HG03378 (cell line): ENCODE measurements around the gene CABLES1.
"Not testable (repeated sequence)": the region's sequence is repeated elsewhere in the genome, so short reads cannot be mapped to it uniquely, and the experiment has no call there.

ENCODE experiments used
- ATAC-seq: cut with Tn5 transposase; IDR thresholded peaks from one replicate; pipeline ENCODE4 v1.9.1; 2021; ENCODE audit warnings: mild to moderate bottlenecking, moderate library complexity; ENCODE audit not compliant: unreplicated experiment

The CABLES1 gene

DNA sequence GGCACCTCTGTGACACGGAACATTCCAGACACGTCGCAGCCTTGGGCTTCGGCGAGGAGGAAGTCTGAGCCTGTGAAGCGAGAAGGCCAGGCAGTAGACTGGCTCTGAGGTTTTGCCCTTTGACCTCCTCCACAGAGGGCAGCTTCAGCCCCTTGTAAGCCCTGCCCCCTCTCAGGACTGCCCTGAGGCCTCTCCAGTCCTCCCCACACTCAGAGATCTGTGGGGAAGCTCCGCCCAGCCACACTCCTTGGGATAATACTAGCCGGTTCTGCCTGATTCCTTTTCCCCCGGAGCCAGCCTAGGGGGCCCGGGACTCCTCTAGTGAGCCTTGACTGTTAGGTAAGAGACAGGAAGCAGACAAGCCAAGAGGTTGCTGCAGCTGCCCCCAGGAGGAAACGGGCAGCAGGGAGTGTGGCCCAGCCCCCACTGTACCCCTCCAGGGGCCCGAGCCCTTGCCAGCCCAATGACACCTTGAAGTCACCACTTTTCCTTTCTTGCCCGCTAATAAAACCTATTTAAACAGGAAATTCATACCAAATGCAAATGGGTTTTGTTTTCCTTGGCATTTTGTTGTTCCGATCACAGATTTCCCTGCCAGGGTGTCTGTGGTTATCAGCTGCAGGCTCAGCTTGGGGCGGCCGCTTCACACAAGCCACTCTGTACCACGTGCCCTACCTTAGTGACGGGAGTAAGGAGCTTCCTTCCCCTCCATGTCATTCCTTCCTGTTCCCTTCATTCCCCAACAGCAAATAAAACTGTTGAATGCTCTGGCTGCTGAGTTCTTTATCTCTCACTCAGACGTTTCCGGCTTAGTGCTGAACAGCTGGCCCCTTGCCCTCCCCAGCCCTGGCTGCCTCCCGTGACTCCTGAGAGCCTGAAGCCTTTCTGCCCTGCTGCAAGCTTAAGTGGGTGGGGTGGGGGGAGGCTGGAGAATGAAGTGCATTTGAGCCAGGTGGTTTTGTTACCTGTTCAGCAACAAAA, 124.7 kb downstream of the CABLES1 start:
- peak; percentile 67 for ATAC-seq

GRCh38 chr18:23260926-23261590, 125.8 kb downstream of the CABLES1 start:
- no peak for ATAC-seq

GRCh38 chr18:23263551-23264235, 128.4 kb downstream of the CABLES1 start:
- ATAC-seq: no peak

DNA sequence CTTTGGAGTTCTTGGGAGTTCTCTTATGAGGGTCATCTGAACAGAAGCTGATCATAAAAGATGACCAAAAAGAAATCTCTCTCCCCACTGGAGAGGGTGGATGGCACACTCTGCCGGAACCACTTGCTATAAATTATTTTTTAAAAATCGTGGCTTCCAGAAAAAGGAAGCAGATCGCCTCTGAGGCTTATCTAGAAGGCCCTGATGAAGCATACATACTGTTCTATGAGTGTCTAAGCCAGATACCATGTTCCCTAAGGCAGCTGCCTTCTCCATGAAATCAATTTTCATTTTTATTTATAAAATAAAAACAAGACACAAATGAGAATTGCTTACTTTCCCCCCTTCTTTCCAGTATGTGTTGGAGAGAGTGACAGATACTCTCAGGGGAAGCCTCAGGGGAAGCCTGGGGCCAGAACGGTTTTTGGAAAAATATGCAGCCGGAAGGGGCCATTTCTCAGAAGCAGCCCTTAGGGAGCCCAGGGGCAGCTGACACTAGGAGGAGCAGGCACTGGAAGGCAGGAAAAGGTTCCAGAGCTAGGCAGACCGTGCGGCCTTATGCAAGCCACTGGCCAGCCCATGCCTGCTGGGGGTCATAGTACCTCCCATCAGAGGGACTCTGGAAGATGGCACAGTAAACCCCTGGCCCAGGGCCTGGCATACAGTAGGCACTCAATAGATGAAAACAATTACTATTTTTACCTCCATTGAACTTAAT, 130.6 kb downstream of the CABLES1 start:
- ATAC-seq: no peak

- ATAC-seq: peak; percentile 59
These were observed 131.6 kb downstream of the CABLES1 start for GRCh38 chr18:23266717-23267446.

DNA sequence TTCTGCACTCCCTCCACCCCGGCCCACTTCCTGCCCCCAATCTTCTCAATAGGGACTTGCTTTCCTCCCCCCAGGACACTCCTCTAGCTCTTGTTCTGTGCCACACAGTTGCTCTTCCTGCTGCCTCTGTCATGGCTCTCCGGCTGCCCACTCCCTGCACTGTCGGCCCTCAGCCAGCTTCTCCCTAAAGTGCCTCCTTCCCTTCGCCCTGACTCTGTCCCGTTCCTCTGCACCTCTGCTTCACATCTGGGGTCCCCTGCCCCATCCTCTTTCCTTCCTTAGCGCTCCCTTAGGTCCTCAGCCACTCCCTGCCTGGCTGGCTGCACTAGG, 132.1 kb downstream of the CABLES1 start:
- no peak for ATAC-seq

GRCh38 chr18:23268641-23269040, 133.4 kb downstream of the CABLES1 start:
- ATAC-seq: no peak

GRCh38 chr18:23269068-23269467, 133.8 kb downstream of the CABLES1 start:
- ATAC-seq: not testable (repeated sequence)

DNA sequence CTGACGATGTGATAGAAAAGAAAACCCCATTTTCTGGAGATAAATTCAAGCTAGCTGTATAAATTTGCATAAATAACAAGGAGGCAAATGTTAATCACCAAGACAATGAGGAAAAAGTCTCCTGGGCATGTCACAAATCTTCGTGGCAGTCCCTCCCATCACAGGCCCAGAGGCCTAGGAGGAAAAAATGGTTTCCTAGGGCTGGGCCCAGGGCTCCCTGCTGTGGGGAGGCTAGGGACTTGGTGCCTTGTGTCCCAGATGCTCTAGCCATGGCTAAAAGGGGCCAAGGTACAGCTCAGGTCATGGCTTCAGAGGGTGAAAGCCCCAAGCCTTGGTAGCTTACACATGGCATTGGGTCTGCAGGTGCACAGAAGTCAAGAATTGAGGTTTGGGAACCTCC, 134.6 kb downstream of the CABLES1 start:
- ATAC-seq: no peak

GRCh38 chr18:23270986-23271680, 135.8 kb downstream of the CABLES1 start:
- no peak for ATAC-seq

- ATAC-seq: no peak
These were observed 137.4 kb downstream of the CABLES1 start for GRCh38 chr18:23272498-23273232.

DNA sequence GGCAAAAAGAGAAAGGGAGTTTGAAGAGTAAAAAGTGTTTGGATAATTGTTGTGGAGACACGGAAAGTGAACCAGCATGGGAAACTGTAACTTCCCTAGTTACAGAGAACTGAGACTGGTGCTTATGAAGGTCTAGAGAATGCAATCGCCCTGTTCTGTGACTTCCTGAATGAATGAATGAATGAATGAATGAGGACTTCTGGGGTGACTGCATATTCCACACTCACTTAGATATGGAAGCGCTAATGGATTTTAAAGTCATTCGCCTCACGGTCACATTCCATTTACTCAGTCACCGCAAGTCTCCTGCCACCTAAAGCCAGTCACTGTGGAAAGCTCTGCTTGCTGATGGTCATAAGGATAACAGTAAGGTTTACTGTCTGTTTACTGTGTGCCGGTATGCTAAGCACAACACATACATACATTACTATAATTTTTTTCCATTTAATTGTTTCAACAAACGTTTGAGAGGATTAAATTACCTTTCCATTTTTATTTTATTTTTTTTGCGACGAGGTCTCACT, 138.2 kb downstream of the CABLES1 start:
- no peak for ATAC-seq

DNA sequence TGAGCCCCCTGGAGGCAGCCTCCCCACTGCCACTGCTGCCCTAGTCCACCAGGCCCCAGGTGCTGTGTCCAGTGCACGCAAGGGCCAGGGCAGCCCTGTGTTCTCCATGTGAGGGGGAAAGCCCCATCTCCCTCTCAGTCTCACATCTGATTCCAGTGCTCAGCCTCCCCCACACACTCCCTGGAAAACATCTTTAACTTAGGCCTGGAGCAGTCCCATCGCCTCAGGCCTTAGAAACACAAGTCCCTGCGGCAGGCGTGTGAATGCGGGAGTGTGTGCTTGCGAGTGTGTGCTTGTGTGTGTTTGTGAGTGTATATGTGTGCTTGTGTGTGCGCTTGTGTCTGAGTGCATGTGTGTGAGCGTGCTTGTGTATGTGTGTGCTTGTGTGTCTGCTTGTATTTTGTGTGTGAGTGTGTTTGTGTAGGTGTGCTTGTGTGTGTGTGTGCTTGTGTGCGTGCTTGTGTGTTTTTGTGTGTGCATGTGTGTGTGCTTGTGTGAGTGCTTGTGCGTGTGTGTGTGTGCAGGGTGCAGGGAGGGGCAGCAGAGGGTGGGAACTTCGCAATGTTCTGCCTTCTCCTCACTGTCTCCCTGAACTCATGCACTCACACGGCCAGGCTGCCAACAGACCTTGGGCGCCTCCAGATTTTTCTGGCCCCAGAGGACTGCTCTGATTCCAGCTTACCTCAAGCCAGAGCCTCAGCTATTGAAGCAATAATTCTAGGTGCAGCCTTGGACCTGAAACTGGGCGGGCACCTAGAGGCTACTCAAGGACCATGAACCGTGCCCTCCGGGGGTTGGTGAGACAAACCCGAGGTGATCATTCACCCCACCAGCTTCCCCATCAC, 139.6 kb downstream of the CABLES1 start:
- ATAC-seq: no peak

DNA sequence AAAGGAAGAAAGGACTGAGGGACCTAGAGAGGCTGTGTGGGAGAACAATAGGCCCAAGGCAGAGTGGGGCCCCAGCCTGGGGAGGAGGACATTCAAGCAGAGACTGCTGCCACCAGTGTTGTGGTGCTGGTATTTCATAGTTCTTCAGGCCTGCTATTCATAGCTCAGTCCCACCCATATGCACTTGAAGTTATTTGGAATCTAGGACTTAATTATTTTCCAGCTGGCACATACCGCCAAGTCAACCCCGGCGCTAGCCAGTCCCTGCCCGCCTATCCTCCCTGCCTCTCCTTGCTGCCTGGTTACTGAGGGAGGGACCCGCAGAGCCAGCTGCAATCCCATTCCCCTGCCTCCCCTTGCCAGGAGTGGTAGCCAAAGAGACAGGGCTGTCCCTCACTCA, 141.2 kb downstream of the CABLES1 start:
- no peak for ATAC-seq

GRCh38 chr18:23277399-23277798, 142.1 kb downstream of the CABLES1 start:
- ATAC-seq: no peak

GRCh38 chr18:23279931-23280330, 144.6 kb downstream of the CABLES1 start:
- no peak for ATAC-seq

DNA sequence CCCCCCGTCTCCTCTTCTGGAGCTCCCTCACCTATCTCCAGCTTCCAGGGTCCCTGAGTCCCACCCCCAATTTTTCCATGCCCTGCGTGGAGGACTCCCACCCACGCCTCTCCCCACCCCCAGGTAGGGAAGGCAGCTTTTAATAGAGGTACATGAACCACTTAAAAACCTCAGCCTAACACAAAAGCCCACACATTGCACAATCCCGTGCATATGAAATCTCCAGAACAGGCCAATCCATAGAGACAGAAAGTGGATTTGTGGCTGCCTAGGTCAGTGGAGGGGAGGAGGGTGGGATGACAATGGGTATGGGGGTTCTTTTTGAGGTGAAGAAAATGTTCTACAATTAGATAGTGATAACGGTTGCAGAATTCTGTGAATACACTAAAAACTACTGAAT, 145.6 kb downstream of the CABLES1 start:
- ATAC-seq: no peak
